ENCODE results near the gene ETF1.

GRCh38 chr5:138543730-138544104, 681 bp upstream of the ETF1 start:
- TF ChIP-seq POLR2AphosphoS5 (IDR thresholded peaks at IDR 0.05; ENCODE audit: low read depth, low read length) (no peak), TAF1 (IDR thresholded peaks at IDR 0.05; ENCODE audit: borderline replicate concordance, insufficient read depth, low read length) (peak; percentile 10; the same call in 1 of the 2 replicates), SIN3A (IDR thresholded peaks at IDR 0.05; ENCODE audit: borderline replicate concordance, insufficient read depth, low read length) (no peak)
- TF ChIP-seq, protein P1, sequence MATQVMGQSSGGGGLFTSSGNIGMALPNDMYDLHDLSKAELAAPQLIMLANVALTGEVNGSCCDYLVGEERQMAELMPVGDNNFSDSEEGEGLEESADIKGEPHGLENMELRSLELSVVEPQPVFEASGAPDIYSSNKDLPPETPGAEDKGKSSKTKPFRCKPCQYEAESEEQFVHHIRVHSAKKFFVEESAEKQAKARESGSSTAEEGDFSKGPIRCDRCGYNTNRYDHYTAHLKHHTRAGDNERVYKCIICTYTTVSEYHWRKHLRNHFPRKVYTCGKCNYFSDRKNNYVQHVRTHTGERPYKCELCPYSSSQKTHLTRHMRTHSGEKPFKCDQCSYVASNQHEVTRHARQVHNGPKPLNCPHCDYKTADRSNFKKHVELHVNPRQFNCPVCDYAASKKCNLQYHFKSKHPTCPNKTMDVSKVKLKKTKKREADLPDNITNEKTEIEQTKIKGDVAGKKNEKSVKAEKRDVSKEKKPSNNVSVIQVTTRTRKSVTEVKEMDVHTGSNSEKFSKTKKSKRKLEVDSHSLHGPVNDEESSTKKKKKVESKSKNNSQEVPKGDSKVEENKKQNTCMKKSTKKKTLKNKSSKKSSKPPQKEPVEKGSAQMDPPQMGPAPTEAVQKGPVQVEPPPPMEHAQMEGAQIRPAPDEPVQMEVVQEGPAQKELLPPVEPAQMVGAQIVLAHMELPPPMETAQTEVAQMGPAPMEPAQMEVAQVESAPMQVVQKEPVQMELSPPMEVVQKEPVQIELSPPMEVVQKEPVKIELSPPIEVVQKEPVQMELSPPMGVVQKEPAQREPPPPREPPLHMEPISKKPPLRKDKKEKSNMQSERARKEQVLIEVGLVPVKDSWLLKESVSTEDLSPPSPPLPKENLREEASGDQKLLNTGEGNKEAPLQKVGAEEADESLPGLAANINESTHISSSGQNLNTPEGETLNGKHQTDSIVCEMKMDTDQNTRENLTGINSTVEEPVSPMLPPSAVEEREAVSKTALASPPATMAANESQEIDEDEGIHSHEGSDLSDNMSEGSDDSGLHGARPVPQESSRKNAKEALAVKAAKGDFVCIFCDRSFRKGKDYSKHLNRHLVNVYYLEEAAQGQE (IDR thresholded peaks at IDR 0.05; ENCODE audit: insufficient read depth in 1 of 2, low read depth in 2 of 2, low read length in 2 of 2) = no peak
